Ishikawa (cell line): ENCODE data around the gene CES3.

Experiments
- CEBPB ChIP-seq: IDR thresholded peaks from 2 replicates; pipeline ENCODE4 v1.6.1; 2012
- CREB1 ChIP-seq: IDR thresholded peaks from 2 replicates; pipeline ENCODE4 v1.6.1; 2012; ENCODE audit warnings: low read depth
- EGR1 ChIP-seq: IDR thresholded peaks from 2 replicates; pipeline ENCODE4 v1.6.1; 2012
- EP300 ChIP-seq: IDR thresholded peaks from 2 replicates; pipeline ENCODE4 v1.6.1; 2012; ENCODE audit warnings: borderline replicate concordance
- NFIC ChIP-seq: IDR thresholded peaks from 2 replicates; pipeline ENCODE4 v1.6.1; 2012
- RAD21 ChIP-seq: IDR thresholded peaks from 2 replicates; pipeline ENCODE4 v1.6.1; 2012; ENCODE audit warnings: low read depth
- TEAD4 ChIP-seq: IDR thresholded peaks from 2 replicates; pipeline ENCODE4 v1.6.1; 2012
- YY1 ChIP-seq: IDR thresholded peaks from 2 replicates; pipeline ENCODE4 v1.6.1; 2012; ENCODE audit warnings: low read depth
- ZBTB7A ChIP-seq: IDR thresholded peaks from 2 replicates; pipeline ENCODE4 v1.6.1; 2012; ENCODE audit warnings: low read depth
- TF ChIP-seq, protein P1 (sequence below): IDR thresholded peaks from 2 replicates; pipeline ENCODE4 v1.6.1; 2012
- TF ChIP-seq, protein P2 (sequence below): IDR thresholded peaks from 2 replicates; pipeline ENCODE4 v1.6.1; 2012; ENCODE audit warnings: low read depth, mild to moderate bottlenecking
- TF ChIP-seq, protein P3 (sequence below): IDR thresholded peaks from 2 replicates; pipeline ENCODE4 v1.6.1; 2012

DNA sequence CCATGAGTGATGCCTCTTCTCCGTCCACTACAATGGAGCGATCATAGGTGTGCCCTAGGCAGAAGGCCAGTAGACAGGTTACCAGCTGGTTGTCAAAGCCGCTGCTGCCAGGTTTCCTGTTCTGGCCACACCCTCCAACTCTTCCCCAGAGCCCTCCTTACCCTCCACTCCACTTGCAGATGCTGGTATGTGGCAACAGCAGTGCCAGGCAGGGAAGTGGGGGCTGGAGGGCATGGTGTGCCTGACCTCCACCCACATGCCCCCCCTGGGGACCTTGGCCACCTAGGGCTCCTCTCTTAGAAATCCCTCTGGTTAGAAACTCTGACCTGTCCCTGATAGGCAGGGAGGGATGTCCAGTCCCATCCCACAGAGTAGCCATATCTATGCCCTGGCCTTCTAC lies 37.2 kb upstream of the CES3 start:
- TF ChIP-seq EGR1, result no peak
- no peak for TF ChIP-seq NFIC
- TF ChIP-seq EP300, result no peak
- TF ChIP-seq RAD21, result no peak
- no peak for TF ChIP-seq CEBPB
- TF ChIP-seq, protein P1, sequence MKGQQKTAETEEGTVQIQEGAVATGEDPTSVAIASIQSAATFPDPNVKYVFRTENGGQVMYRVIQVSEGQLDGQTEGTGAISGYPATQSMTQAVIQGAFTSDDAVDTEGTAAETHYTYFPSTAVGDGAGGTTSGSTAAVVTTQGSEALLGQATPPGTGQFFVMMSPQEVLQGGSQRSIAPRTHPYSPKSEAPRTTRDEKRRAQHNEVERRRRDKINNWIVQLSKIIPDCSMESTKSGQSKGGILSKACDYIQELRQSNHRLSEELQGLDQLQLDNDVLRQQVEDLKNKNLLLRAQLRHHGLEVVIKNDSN, result no peak
- TF ChIP-seq, protein P2, sequence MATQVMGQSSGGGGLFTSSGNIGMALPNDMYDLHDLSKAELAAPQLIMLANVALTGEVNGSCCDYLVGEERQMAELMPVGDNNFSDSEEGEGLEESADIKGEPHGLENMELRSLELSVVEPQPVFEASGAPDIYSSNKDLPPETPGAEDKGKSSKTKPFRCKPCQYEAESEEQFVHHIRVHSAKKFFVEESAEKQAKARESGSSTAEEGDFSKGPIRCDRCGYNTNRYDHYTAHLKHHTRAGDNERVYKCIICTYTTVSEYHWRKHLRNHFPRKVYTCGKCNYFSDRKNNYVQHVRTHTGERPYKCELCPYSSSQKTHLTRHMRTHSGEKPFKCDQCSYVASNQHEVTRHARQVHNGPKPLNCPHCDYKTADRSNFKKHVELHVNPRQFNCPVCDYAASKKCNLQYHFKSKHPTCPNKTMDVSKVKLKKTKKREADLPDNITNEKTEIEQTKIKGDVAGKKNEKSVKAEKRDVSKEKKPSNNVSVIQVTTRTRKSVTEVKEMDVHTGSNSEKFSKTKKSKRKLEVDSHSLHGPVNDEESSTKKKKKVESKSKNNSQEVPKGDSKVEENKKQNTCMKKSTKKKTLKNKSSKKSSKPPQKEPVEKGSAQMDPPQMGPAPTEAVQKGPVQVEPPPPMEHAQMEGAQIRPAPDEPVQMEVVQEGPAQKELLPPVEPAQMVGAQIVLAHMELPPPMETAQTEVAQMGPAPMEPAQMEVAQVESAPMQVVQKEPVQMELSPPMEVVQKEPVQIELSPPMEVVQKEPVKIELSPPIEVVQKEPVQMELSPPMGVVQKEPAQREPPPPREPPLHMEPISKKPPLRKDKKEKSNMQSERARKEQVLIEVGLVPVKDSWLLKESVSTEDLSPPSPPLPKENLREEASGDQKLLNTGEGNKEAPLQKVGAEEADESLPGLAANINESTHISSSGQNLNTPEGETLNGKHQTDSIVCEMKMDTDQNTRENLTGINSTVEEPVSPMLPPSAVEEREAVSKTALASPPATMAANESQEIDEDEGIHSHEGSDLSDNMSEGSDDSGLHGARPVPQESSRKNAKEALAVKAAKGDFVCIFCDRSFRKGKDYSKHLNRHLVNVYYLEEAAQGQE, result no peak
- TF ChIP-seq YY1, result no peak
- TF ChIP-seq CREB1, result no peak
- TF ChIP-seq, protein P3, sequence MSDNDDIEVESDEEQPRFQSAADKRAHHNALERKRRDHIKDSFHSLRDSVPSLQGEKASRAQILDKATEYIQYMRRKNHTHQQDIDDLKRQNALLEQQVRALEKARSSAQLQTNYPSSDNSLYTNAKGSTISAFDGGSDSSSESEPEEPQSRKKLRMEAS, result no peak
- no peak for TF ChIP-seq ZBTB7A
- no peak for TF ChIP-seq TEAD4
